ENCODE data around the gene OXCT2. TPM values are rescaled to one million over a fixed set of nuclear protein-coding genes. Genes with fewer than 3 reads are reported as not detected.
A peak's percentile ranks its signal among the peaks of the same experiment; 100 is the strongest.

The OXCT2 gene
- total and polyA plus RNA-seq, 2 donors from 2014 or later: 0.32 to 0.98 TPM

DNA sequence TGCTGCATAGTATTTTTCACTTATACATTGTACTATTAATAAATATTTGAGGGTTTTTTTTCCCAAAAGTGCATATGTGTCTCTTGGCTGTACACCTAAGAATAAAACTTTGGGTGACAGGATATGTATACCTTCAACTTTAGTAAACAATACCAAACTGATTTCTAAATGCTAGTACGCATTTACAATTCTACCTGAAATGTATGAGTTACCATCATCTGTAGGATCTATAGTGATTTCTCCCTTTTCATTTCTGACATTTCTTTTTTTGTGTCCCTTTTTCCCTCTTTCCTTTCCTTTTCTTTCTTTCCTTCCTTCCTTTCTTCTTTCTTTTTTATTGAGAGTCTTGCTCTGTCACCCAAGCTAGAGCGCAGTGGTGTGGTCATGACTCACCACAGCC lies 34.2 kb upstream of the OXCT2 start:
- Histone ChIP-seq H3K27ac (ENCODE audit: low read depth in 2 of 2, low read length in 2 of 2) (no peak overlapping the region), H3K9me3 (ENCODE audit: control insufficient read depth in 2 of 3, insufficient read depth in 1 of 3, low read length in 3 of 3) (peaks cover 0 to 3% (median 0%) of the 10 kb centered on the region in 3 donors), H3K4me3 (ENCODE audit: low read length in 3 of 3) (no peak overlapping the region), H3K36me3 (ENCODE audit: control insufficient read depth in 2 of 3, insufficient read depth in 3 of 3, low read length in 3 of 3) (no peaks in the 10 kb centered on the region), H3K27me3 (ENCODE audit: control insufficient read depth, insufficient read depth, low read length) (no peaks in the 10 kb centered on the region), H3K9ac (ENCODE audit: low read length in 3 of 3) (no peak overlapping the region), H3K4me1 (ENCODE audit: control insufficient read depth in 2 of 3, insufficient read depth in 2 of 3, low read depth in 1 of 3, low read length in 3 of 3) (no peaks in the 10 kb centered on the region)
- TF ChIP-seq, protein P1, sequence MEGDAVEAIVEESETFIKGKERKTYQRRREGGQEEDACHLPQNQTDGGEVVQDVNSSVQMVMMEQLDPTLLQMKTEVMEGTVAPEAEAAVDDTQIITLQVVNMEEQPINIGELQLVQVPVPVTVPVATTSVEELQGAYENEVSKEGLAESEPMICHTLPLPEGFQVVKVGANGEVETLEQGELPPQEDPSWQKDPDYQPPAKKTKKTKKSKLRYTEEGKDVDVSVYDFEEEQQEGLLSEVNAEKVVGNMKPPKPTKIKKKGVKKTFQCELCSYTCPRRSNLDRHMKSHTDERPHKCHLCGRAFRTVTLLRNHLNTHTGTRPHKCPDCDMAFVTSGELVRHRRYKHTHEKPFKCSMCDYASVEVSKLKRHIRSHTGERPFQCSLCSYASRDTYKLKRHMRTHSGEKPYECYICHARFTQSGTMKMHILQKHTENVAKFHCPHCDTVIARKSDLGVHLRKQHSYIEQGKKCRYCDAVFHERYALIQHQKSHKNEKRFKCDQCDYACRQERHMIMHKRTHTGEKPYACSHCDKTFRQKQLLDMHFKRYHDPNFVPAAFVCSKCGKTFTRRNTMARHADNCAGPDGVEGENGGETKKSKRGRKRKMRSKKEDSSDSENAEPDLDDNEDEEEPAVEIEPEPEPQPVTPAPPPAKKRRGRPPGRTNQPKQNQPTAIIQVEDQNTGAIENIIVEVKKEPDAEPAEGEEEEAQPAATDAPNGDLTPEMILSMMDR (IDR thresholded peaks at IDR 0.05; ENCODE audit: borderline replicate concordance, extremely low read depth, insufficient read depth): no peak
- FAIRE-seq: no peak
- intact Hi-C loops (cut with DNase I): no loop called here
- DNase-seq: no peak

DNA sequence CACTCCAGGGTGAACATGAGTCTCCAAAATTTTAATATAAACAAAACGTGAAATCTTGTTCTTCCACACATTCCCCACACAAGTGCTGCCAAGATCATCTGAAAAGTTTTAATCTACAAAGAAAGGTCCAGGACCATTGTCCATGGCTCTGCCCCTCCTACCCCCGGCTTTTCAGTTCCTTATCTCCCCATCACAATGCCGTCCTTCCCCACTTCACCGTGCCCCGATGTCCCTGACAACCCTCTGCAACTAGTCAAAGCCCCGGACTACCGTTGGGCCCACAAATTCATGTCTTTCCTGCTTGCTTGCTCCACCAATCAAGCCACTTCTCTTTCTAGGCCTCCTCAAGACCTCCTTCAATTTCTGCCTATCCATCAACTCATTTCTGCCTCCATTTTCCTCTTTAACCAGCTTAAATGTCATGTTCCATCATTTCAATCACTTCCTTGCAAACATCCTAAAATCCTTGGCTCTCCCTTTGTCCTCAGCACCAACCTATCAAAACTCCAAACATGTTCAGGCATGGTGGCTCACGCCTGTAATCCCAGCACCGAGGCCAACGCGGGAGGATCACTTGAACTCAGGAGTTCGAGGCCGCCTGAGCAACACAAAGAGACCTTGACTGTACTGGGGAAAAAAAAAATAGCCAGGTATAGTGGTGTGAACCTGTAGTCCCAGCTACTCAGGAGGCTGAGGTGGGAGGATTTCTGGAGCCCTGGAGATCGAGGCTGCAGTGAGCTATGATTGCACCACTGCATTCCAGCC lies 31.5 kb upstream of the OXCT2 start:
- Histone ChIP-seq H3K4me1 (ENCODE audit: control insufficient read depth in 2 of 3, insufficient read depth in 2 of 3, low read depth in 1 of 3, low read length in 3 of 3) (peaks cover 0 to 2% (median 0%) of the 10 kb centered on the region in 3 donors), H3K9me3 (ENCODE audit: control insufficient read depth in 2 of 3, insufficient read depth in 1 of 3, low read length in 3 of 3) (peaks cover 0 to 3% (median 0%) of the 10 kb centered on the region in 3 donors), H3K27ac (ENCODE audit: low read depth in 2 of 2, low read length in 2 of 2) (no peak overlapping the region), H3K4me3 (ENCODE audit: low read length in 3 of 3) (no peak overlapping the region), H3K9ac (ENCODE audit: low read length in 3 of 3) (no peak overlapping the region), H3K36me3 (ENCODE audit: control insufficient read depth in 2 of 3, insufficient read depth in 3 of 3, low read length in 3 of 3) (no peaks in the 10 kb centered on the region), H3K27me3 (ENCODE audit: control insufficient read depth, insufficient read depth, low read length) (no peaks in the 10 kb centered on the region)
- intact Hi-C loops (cut with DNase I): no loop called here
- FAIRE-seq (no peak), DNase-seq (peak in 1 of 5 donors; percentile 53)
- TF ChIP-seq, protein P1 (IDR thresholded peaks at IDR 0.05; ENCODE audit: borderline replicate concordance, extremely low read depth, insufficient read depth): no peak

DNA sequence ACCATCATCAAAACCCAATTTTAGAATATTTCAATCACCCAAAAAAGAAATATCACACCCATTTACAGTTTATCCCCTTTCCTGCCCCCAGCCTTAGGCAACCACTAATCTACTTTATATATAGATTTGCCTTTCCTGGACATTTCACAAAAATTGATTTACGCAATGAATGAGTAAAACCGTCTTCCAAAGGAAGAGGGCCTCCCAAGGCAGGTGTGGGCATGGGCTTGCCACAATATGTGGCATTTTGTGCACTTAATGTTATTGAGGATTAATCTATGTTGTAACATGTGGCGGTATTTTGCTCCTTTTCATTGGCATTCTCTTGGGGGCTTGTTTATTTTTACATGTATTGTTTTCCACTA lies 29.3 kb upstream of the OXCT2 start:
- Histone ChIP-seq H3K27me3 (ENCODE audit: control insufficient read depth, insufficient read depth, low read length) (no peaks in the 10 kb centered on the region), H3K9ac (ENCODE audit: low read length in 3 of 3) (no peak overlapping the region), H3K9me3 (ENCODE audit: control insufficient read depth in 2 of 3, insufficient read depth in 1 of 3, low read length in 3 of 3) (peaks cover 0 to under 1% (median 0%) of the 10 kb centered on the region in 3 donors), H3K27ac (ENCODE audit: low read depth in 2 of 2, low read length in 2 of 2) (no peak overlapping the region), H3K4me3 (ENCODE audit: low read length in 3 of 3) (no peak overlapping the region), H3K4me1 (ENCODE audit: control insufficient read depth in 2 of 3, insufficient read depth in 2 of 3, low read depth in 1 of 3, low read length in 3 of 3) (peaks cover 0 to 2% (median 0%) of the 10 kb centered on the region in 3 donors), H3K36me3 (ENCODE audit: control insufficient read depth in 2 of 3, insufficient read depth in 3 of 3, low read length in 3 of 3) (no peaks in the 10 kb centered on the region)
- FAIRE-seq: no peak
- TF ChIP-seq, protein P1 (IDR thresholded peaks at IDR 0.05; ENCODE audit: borderline replicate concordance, extremely low read depth, insufficient read depth): no peak
- intact Hi-C loops (cut with DNase I): no loop called here
- peak in 1 of 5 donors; percentile 4 for DNase-seq
